IPS DF 6.9 (cell line): Measurements from ENCODE around the gene IL22RA2.

Source experiments
- DNase-seq: peaks from one replicate; pipeline ENCODE4 v3.0.0-alpha.2; 2013; ENCODE audit warnings: low read depth, low spot score
- H3K27ac ChIP-seq: one replicate; pipeline ENCODE4 v1.5.1; 2013; ENCODE audit warnings: low read length, control low read depth
- H3K27me3 ChIP-seq: 2 replicates; pipeline ENCODE4 v1.6.1; 2013; ENCODE audit warnings: mild to moderate bottlenecking, low read length; ENCODE audit not compliant: control insufficient read depth, insufficient read depth
- H3K36me3 ChIP-seq: 2 replicates; pipeline ENCODE4 v1.6.1; 2013; ENCODE audit warnings: low read length; ENCODE audit not compliant: control insufficient read depth, insufficient read depth
- H3K4me1 ChIP-seq: 2 replicates; pipeline ENCODE4 v1.6.1; 2013; ENCODE audit warnings: low read length; ENCODE audit not compliant: control insufficient read depth, insufficient read depth
- H3K4me3 ChIP-seq: 2 replicates; pipeline ENCODE4 v1.5.1; 2013; ENCODE audit warnings: mild to moderate bottlenecking, low read length
- H3K9me3 ChIP-seq: 2 replicates; pipeline ENCODE4 v1.6.1; 2013; ENCODE audit warnings: low read length, inconsistent platforms; ENCODE audit not compliant: control insufficient read depth, insufficient read depth
- WGBS: extraction: QIAGEN DNeasy Blood & Tissue Kit; methylation state at CpG from one replicate; pipeline ENCODE4 v1.1.7; 2013; ENCODE audit warnings: mixed read lengths, missing lambda C conversion rate; ENCODE audit not compliant: insufficient read length, insufficient coverage; 5-methylcytosine and 5-hydroxymethylcytosine counted together

IL22RA2 gene

GRCh38 chr6:137200288-137200687 is 26.8 kb upstream of the IL22RA2 start:
- no peak for DNase-seq
- H3K4me1 ChIP-seq = no peaks in the 10 kb centered on the region
- H3K9me3 ChIP-seq = no peaks in the 10 kb centered on the region
- no peak overlapping the region for H3K27ac ChIP-seq
- WGBS = no CpG with 5 or more reads among the region's 4 CpGs
- H3K4me3 ChIP-seq = no peak overlapping the region
- H3K27me3 ChIP-seq = no peaks in the 10 kb centered on the region
- H3K36me3 ChIP-seq = no peaks in the 10 kb centered on the region; the same call in 1 of the 2 replicates

- WGBS = no CpG with 5 or more reads among the region's 11 CpGs
- Histone ChIP-seq H3K4me1 (no peaks in the 10 kb centered on the region), H3K27me3 (no peaks in the 10 kb centered on the region)
Measured at GRCh38 chr6:137197684-137198645, 24.5 kb upstream of the IL22RA2 start.

GRCh38 chr6:137193256-137194070 is 20.0 kb upstream of the IL22RA2 start:
- H3K9me3 ChIP-seq = peaks cover 1% of the 10 kb centered on the region; the same call in 1 of the 2 replicates
- H3K4me3 ChIP-seq = no peak overlapping the region
- DNase-seq = no peak
- no peaks in the 10 kb centered on the region; the same call in 1 of the 2 replicates for H3K36me3 ChIP-seq
- H3K4me1 ChIP-seq = no peaks in the 10 kb centered on the region
- H3K27me3 ChIP-seq = no peaks in the 10 kb centered on the region
- H3K27ac ChIP-seq = no peak overlapping the region
- WGBS = no CpG with 5 or more reads among the region's 5 CpGs

More at GRCh38 chr6:137197684-137198645, 24.5 kb upstream of the IL22RA2 start:
- no peaks in the 10 kb centered on the region; the same call in 1 of the 2 replicates for H3K36me3 ChIP-seq
- no peak overlapping the region for H3K4me3 ChIP-seq
- no peaks in the 10 kb centered on the region for H3K9me3 ChIP-seq
- DNase-seq = no peak
- H3K27ac ChIP-seq = no peak overlapping the region

- peaks cover 1% of the 10 kb centered on the region; the same call in 1 of the 2 replicates for H3K9me3 ChIP-seq
- no peak overlapping the region for H3K4me3 ChIP-seq
- H3K27me3 ChIP-seq = no peaks in the 10 kb centered on the region
- no peak for DNase-seq
- no peaks in the 10 kb centered on the region for H3K36me3 ChIP-seq
- no peaks in the 10 kb centered on the region for H3K4me1 ChIP-seq
- H3K27ac ChIP-seq = no peak overlapping the region
- WGBS = no CpG with 5 or more reads among the region's 4 CpGs
Measured at GRCh38 chr6:137192821-137193220, 19.4 kb upstream of the IL22RA2 start.

- no peaks in the 10 kb centered on the region for H3K36me3 ChIP-seq
- H3K9me3 ChIP-seq = peaks cover 1% of the 10 kb centered on the region; the same call in 1 of the 2 replicates
- no peaks in the 10 kb centered on the region for H3K4me1 ChIP-seq
- no peak for DNase-seq
- WGBS = no CpG with 5 or more reads among the region's 1 CpG
- H3K4me3 ChIP-seq = no peak overlapping the region
- no peak overlapping the region for H3K27ac ChIP-seq
- no peaks in the 10 kb centered on the region for H3K27me3 ChIP-seq
Measured at GRCh38 chr6:137191670-137192069, 18.2 kb upstream of the IL22RA2 start.

- no peaks in the 10 kb centered on the region for H3K36me3 ChIP-seq
- no peaks in the 10 kb centered on the region for H3K27me3 ChIP-seq
- WGBS = no CpG with 5 or more reads among the region's 3 CpGs
- no peak overlapping the region for H3K27ac ChIP-seq
- H3K4me3 ChIP-seq = no peak overlapping the region
- no peak for DNase-seq
- no peaks in the 10 kb centered on the region for H3K4me1 ChIP-seq
- peaks cover 1% of the 10 kb centered on the region; the same call in 1 of the 2 replicates for H3K9me3 ChIP-seq
Measured at GRCh38 chr6:137191236-137191635, 17.8 kb upstream of the IL22RA2 start.

- no peaks in the 10 kb centered on the region for H3K4me1 ChIP-seq
- H3K27me3 ChIP-seq = no peaks in the 10 kb centered on the region
- H3K9me3 ChIP-seq = peaks cover 1% of the 10 kb centered on the region; the same call in 1 of the 2 replicates
- H3K27ac ChIP-seq = no peak overlapping the region
- no CpG with 5 or more reads among the region's 5 CpGs for WGBS
- no peaks in the 10 kb centered on the region for H3K36me3 ChIP-seq
- no peak for DNase-seq
- no peak overlapping the region for H3K4me3 ChIP-seq
Measured at GRCh38 chr6:137190583-137191094, 17.2 kb upstream of the IL22RA2 start.

- no peaks in the 10 kb centered on the region for H3K36me3 ChIP-seq
- whole genome bisulfite sequencing = 100% methylated on average over 1 of the region's 5 CpGs
- H3K27ac ChIP-seq = no peak overlapping the region
- no peaks in the 10 kb centered on the region for H3K4me1 ChIP-seq
- H3K27me3 ChIP-seq = no peaks in the 10 kb centered on the region
- peaks cover 6% of the 10 kb centered on the region for H3K9me3 ChIP-seq
- peak; percentile 57 for DNase-seq
- no peak overlapping the region for H3K4me3 ChIP-seq
Measured at GRCh38 chr6:137188855-137189254, 15.4 kb upstream of the IL22RA2 start.

GRCh38 chr6:137185290-137185689 is 11.8 kb upstream of the IL22RA2 start:
- no peaks in the 10 kb centered on the region for H3K27me3 ChIP-seq
- no peak overlapping the region for H3K27ac ChIP-seq
- no peak for DNase-seq
- WGBS = no CpG with 5 or more reads among the region's 3 CpGs
- H3K4me1 ChIP-seq = no peaks in the 10 kb centered on the region
- peaks cover 5% of the 10 kb centered on the region for H3K9me3 ChIP-seq
- no peaks in the 10 kb centered on the region for H3K36me3 ChIP-seq
- no peak overlapping the region for H3K4me3 ChIP-seq

GRCh38 chr6:137182654-137183073 is 9.2 kb upstream of the IL22RA2 start:
- H3K36me3 ChIP-seq = no peaks in the 10 kb centered on the region
- H3K4me1 ChIP-seq = no peaks in the 10 kb centered on the region
- no peaks in the 10 kb centered on the region for H3K27me3 ChIP-seq
- no peak overlapping the region for H3K4me3 ChIP-seq
- no peak for DNase-seq
- no peak overlapping the region for H3K27ac ChIP-seq
- H3K9me3 ChIP-seq = peaks cover 5% of the 10 kb centered on the region
